Central memory CD8-positive, alpha-beta T cell (primary cell): ENCODE measurements around the gene UVSSA.
"Not testable (repeated sequence)": the region's sequence is repeated elsewhere in the genome, so short reads cannot be mapped to it uniquely, and the experiment has no call there.

Experiments
- ATAC-seq: fragments of 150-1000 bp; cut with Tn5 transposase; replicated peaks from 2 replicates; pipeline ENCODE4 v1.10.0; 2022; ENCODE audit warnings: mild to moderate bottlenecking, moderate FRiP score, moderate number of reproducible peaks; ENCODE audit not compliant: poor library complexity, severe bottlenecking; ENCODE audit errors: extremely low read depth
- DNase-seq, 2 donors: peaks; one replicate each; pipeline ENCODE4 v3.0.0; 2021; ENCODE audit warnings: low spot score in 2 of 2
- H3K27ac Mint-ChIP-seq: one replicate; pipeline ENCODE4 v1.8.0; 2022; ENCODE audit warnings: low read depth, mild to moderate bottlenecking, moderate library complexity, mixed read lengths
- H3K27me3 Mint-ChIP-seq: one replicate; pipeline ENCODE4 v1.8.0; 2022; ENCODE audit warnings: mixed read lengths
- H3K36me3 Mint-ChIP-seq: one replicate; pipeline ENCODE4 v1.8.0; 2022; ENCODE audit warnings: mild to moderate bottlenecking, moderate library complexity, mixed read lengths; ENCODE audit not compliant: insufficient read depth
- H3K4me1 Mint-ChIP-seq: one replicate; pipeline ENCODE4 v1.8.0; 2022; ENCODE audit warnings: mixed read lengths
- H3K4me3 Mint-ChIP-seq: one replicate; pipeline ENCODE4 v1.8.0; 2022; ENCODE audit warnings: mild to moderate bottlenecking, moderate library complexity, mixed read lengths
- H3K9me3 Mint-ChIP-seq: one replicate; pipeline ENCODE4 v1.8.0; 2022; ENCODE audit warnings: mixed read lengths

The UVSSA gene

GRCh38 chr4:1414831-1415680 lies 68.0 kb downstream of the UVSSA start:
- Mint-ChIP-seq H3K9me3 (no peaks in the 10 kb centered on the region), H3K36me3 (no peaks in the 10 kb centered on the region), H3K4me1 (peaks cover 4% of the 10 kb centered on the region), H3K27me3 (peaks cover 70% of the 10 kb centered on the region), H3K27ac (no peak overlapping the region), H3K4me3 (no peak overlapping the region)
- DNase-seq (no peak), ATAC-seq (no peak)

GRCh38 chr4:1415681-1415981 lies 68.6 kb downstream of the UVSSA start:
- Mint-ChIP-seq H3K27ac (no peak overlapping the region), H3K4me1 (peaks cover 4% of the 10 kb centered on the region), H3K36me3 (no peaks in the 10 kb centered on the region)

GRCh38 chr4:1416051-1416947 lies 69.3 kb downstream of the UVSSA start:
- no peak overlapping the region for H3K27ac Mint-ChIP-seq

More at GRCh38 chr4:1415681-1415981, 68.6 kb downstream of the UVSSA start:
- Mint-ChIP-seq H3K27me3 (peaks cover 72% of the 10 kb centered on the region), H3K9me3 (no peaks in the 10 kb centered on the region), H3K4me3 (no peak overlapping the region)
- ATAC-seq (no peak), DNase-seq (peak in 1 of 2 donors; percentile 11)

DNA sequence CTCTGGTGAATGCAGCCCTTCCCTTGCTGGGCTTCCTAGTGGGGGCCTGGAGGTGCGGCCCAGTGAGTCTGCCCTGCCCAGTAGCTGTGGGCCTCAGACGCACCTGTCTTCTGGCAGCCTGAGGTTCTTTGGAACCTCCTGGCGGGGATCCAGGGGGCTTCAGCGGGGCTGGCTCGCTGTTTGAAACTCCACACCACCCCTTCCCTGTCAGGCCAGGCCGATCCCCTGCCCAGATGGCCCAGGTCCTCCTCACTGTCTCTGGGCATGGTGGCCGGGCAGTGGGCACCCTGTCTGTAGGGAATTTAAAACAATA lies 69.9 kb downstream of the UVSSA start:
- no peaks in the 10 kb centered on the region for H3K9me3 Mint-ChIP-seq
- DNase-seq (no peak), ATAC-seq (no peak)
- H3K27me3 Mint-ChIP-seq, result peaks cover 70% of the 10 kb centered on the region
- H3K4me1 Mint-ChIP-seq, result peaks cover 4% of the 10 kb centered on the region
- no peak overlapping the region for H3K4me3 Mint-ChIP-seq
- no peaks in the 10 kb centered on the region for H3K36me3 Mint-ChIP-seq
- H3K27ac Mint-ChIP-seq, result no peak overlapping the region

More at GRCh38 chr4:1416051-1416947, 69.3 kb downstream of the UVSSA start:
- peaks cover 72% of the 10 kb centered on the region for H3K27me3 Mint-ChIP-seq
- no peak overlapping the region for H3K4me3 Mint-ChIP-seq
- H3K4me1 Mint-ChIP-seq, result peaks cover 4% of the 10 kb centered on the region
- H3K9me3 Mint-ChIP-seq, result no peaks in the 10 kb centered on the region
- ATAC-seq (no peak), DNase-seq (no peak)
- no peaks in the 10 kb centered on the region for H3K36me3 Mint-ChIP-seq

DNA sequence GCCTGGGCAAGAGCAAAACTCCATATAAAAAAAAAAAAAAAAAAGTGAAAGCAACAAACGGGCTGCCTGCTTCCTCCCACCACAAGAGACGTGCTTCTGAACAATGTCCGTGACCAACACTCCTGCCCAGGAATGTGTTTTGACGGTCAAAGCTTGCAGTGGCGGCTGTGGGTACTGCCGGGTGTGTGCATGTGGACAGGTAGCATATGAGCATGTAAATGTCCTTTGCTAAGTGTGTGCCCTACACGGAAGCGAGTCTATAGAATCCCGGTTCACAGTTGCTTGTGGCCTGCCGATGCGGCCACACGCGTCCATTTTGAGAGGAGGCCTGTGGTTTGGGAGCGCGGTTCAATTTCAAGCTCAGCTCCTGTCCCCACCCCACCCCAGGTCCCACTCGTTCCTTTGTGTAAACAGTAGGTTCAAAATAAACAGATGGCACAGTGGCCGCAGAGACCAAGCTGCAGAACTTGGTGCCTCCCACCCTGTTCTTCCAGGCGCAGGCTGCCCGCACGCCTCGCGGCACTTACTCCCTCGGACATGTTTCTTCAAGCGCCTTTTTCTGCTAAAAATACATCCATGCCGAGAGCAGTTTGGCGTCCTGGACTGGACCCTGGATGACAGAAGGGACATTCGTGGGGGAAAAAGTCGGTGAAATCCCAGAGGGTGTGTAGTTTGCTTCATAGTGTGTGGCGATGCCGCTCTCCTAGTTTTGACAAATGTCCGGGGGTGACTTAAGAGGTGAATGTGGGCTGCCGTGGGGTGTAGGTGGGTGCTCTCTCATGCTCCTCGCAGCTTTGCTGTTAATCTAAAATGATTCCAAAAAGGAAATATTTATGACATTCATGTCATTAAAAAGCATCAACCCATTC lies 70.7 kb downstream of the UVSSA start:
- Mint-ChIP-seq H3K4me1 (peaks cover 4% of the 10 kb centered on the region), H3K27ac (no peak overlapping the region), H3K27me3 (peaks cover 67% of the 10 kb centered on the region), H3K4me3 (no peak overlapping the region), H3K36me3 (no peaks in the 10 kb centered on the region), H3K9me3 (no peaks in the 10 kb centered on the region)
- DNase-seq, result peak in 1 of 2 donors; percentile 8
- no peak for ATAC-seq

DNA sequence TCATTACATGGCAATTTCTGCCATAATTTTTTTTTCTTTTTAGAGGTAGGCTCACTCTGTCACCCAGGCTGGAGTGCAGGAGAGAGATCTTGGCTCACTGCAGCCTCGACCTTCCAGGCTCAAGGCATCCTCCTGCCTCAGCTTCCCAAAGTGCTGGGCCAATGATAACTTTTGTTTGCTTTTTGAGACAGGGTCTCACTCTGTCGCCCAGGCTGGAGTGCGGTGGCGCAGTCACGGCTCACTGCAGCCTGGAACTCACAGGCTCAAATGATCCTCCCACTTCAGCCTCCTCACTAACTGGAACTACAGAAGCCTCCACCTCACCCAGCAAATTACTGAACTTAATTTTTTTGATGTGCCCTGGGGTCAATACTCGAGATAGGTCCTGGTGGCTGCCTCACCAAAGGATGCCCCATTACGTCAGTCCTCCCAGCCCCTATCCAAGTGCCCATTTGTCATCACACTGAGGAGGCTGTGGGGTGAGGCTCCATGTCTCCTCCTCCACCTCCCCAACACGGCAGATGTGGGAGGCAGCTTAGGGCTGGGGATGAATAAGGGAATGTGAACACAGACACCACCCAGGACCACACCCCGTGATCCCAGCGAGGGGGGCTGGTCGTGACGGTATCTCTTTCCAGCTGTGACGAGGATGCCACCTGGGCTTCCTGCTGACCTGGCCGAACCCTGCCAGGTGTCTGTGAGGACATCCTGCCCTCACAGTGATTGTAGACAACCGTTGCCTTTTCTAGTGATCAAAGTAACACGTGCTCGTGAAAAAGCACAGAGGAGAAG lies 71.7 kb downstream of the UVSSA start:
- Mint-ChIP-seq H3K4me1 (peaks cover 4% of the 10 kb centered on the region), H3K9me3 (no peaks in the 10 kb centered on the region), H3K4me3 (no peak overlapping the region), H3K27ac (no peak overlapping the region), H3K27me3 (peaks cover 57% of the 10 kb centered on the region), H3K36me3 (no peaks in the 10 kb centered on the region)
- ATAC-seq (no peak), DNase-seq (no peak)

GRCh38 chr4:1419708-1420107 lies 72.7 kb downstream of the UVSSA start:
- Mint-ChIP-seq H3K27me3 (peaks cover 63% of the 10 kb centered on the region), H3K4me1 (peaks cover 4% of the 10 kb centered on the region), H3K27ac (no peak overlapping the region), H3K4me3 (no peak overlapping the region), H3K36me3 (no peaks in the 10 kb centered on the region), H3K9me3 (no peaks in the 10 kb centered on the region)
- no peak for ATAC-seq
- DNase-seq, result no peak

GRCh38 chr4:1421657-1422056 lies 74.6 kb downstream of the UVSSA start:
- H3K27me3 Mint-ChIP-seq, result peaks cover 67% of the 10 kb centered on the region
- DNase-seq (no peak), ATAC-seq (no peak)
- no peak overlapping the region for H3K27ac Mint-ChIP-seq
- H3K36me3 Mint-ChIP-seq, result no peaks in the 10 kb centered on the region
- H3K4me3 Mint-ChIP-seq, result no peak overlapping the region
- H3K4me1 Mint-ChIP-seq, result peaks cover 1% of the 10 kb centered on the region
- H3K9me3 Mint-ChIP-seq, result no peaks in the 10 kb centered on the region

GRCh38 chr4:1427010-1427409 lies 80.0 kb downstream of the UVSSA start:
- H3K27ac Mint-ChIP-seq, result no peak overlapping the region
- no peaks in the 10 kb centered on the region for H3K36me3 Mint-ChIP-seq
- H3K9me3 Mint-ChIP-seq, result no peaks in the 10 kb centered on the region
- H3K4me3 Mint-ChIP-seq, result no peak overlapping the region
- no peak for ATAC-seq
- DNase-seq, result no peak
- peaks cover 37% of the 10 kb centered on the region for H3K27me3 Mint-ChIP-seq
- no peaks in the 10 kb centered on the region for H3K4me1 Mint-ChIP-seq

GRCh38 chr4:1443688-1444172 lies 96.7 kb downstream of the UVSSA start:
- H3K9me3 Mint-ChIP-seq, H3K36me3 Mint-ChIP-seq, DNase-seq, H3K4me3 Mint-ChIP-seq, ATAC-seq, H3K4me1 Mint-ChIP-seq, H3K27ac Mint-ChIP-seq: not testable (repeated sequence)
- peaks cover 36% of the 10 kb centered on the region for H3K27me3 Mint-ChIP-seq
